SH-SY5Y (cell line): ENCODE measurements around the gene MLH3.

Source experiments
- GATA2 ChIP-seq: IDR thresholded peaks from 2 replicates; pipeline ENCODE4 v1.6.1; 2011; ENCODE audit warnings: mild to moderate bottlenecking, low read depth, low read length
- GATA3 ChIP-seq: IDR thresholded peaks from 2 replicates; pipeline ENCODE4 v1.6.1; 2011; ENCODE audit warnings: low read depth, mild to moderate bottlenecking, low read length, moderate library complexity

DNA sequence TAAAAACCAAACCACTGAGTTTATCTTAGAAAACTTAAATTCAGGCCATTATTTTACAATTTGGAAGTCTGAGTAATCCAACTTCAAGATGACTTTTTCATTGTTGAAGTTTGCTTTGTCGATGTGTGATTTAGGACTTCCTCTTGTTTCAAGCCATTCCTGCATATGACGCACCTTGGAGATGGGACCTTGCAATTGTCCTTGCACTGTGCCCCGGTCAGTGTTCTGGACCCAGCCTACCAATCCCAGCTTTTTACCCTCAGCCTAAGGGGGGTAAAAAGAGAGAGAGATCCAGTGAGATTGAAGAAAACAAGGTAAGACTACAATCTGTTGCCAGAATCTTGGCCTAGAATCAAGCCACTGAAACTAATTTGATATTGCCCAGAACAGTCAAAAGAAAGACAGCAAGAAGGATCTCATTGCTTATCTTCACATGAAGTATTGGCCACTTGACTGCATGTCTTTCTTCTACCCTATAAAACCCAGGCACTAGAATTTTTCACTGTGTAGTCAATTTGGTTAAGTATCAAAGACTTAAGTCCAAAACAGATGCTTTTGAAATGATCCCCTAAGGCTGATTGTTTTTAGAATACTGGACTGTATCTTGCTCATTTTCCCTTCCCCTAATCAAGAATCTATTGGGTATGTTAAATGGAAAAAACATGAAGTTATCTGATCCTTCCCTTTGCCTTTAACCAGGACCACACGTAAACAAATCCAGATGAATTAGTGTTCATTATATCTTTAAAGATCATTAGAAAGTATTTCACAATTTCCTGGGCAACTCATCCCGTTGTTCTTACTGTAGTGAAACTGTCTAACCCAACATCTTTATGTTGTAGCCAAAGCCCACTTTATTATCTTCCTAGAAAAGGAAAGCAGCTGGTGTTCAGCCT lies 2.4 kb upstream of the MLH3 start:
- no peak; the same call in 1 of the 2 replicates for TF ChIP-seq GATA2
- TF ChIP-seq GATA3, result no peak; the same call in 1 of the 2 replicates
